ENCODE data around the gene CT55.
"Not testable (repeated sequence)": the region's sequence is repeated elsewhere in the genome, so short reads cannot be mapped to it uniquely, and the experiment has no call there.

Gene CT55

GRCh38 chrX:135193740-135194139 is 22.5 kb upstream of the CT55 start:
- Histone ChIP-seq H3K4me3 (ENCODE audit: low read depth, low read length) (no peak overlapping the region), H3K9me3 (ENCODE audit: severe bottlenecking) (no peaks in the 10 kb centered on the region), H3K27me3 (ENCODE audit: insufficient read depth, low read depth, severe bottlenecking) (peaks cover 67% of the 10 kb centered on the region), H3K27ac (no peak overlapping the region), H3K36me3 (no peaks in the 10 kb centered on the region)
- no peak for TF ChIP-seq CTCF (IDR thresholded peaks at IDR 0.05; ENCODE audit: low read depth, low read length)
- no peak for DNase-seq

DNA sequence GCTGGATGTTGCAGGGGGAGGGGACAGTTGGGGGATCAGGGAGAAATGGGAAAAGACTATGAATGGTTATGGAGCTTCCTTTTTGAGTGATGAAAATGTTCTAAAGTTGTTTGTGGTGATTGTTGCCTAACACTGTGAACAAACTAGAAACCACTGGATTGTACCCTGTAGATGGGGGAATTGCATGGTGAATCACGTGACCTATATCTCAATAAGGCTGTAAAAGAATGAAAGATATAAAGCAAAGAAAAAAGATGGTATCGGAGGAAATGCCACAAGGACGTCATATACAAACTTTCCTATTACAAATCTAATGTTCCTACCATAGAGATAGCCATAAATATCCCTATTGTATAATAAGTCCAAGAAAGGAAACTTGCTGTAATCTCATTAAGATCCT is 20.6 kb upstream of the CT55 start:
- Histone ChIP-seq H3K9me3 (ENCODE audit: severe bottlenecking) (no peaks in the 10 kb centered on the region), H3K36me3 (no peaks in the 10 kb centered on the region), H3K4me3 (ENCODE audit: low read depth, low read length) (no peak overlapping the region), H3K27me3 (ENCODE audit: insufficient read depth, low read depth, severe bottlenecking) (peaks cover 68% of the 10 kb centered on the region), H3K27ac (no peak overlapping the region)
- TF ChIP-seq CTCF (IDR thresholded peaks at IDR 0.05; ENCODE audit: low read depth, low read length) = no peak
- DNase-seq = no peak

DNA sequence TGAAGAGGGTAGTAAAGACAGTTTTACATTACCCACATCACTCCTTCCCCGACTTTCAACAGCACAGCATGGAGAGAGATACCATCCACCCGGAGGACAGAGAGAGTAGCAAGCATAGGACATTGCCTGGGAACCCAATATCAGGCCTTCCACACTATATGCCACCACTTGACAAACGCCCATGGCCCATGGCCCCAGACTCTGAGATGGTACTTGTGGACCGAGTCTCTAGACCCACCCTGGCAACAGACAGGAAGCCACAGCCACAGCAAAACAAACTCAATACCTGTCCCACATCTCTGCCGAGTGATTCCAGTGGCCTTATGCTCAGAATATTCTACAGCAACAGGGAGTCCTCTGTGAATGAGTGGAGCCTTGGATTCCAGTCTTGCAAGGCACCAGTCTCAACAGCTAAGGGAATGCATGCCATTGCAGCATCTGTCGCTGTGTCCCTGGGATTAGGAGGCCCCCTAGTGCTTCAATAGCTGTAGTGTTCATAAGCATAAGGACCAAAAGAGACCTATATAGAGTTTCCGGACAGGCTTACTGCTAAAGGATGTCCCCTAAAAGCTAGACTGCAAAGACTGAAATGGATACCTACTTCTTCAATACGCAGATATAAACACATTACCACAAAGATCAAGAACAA is 14.7 kb upstream of the CT55 start:
- Histone ChIP-seq H3K27ac (no peak overlapping the region), H3K9me3 (ENCODE audit: severe bottlenecking) (no peaks in the 10 kb centered on the region), H3K36me3 (no peaks in the 10 kb centered on the region), H3K27me3 (ENCODE audit: insufficient read depth, low read depth, severe bottlenecking) (peaks cover 56% of the 10 kb centered on the region), H3K4me3 (ENCODE audit: low read depth, low read length) (no peak overlapping the region)
- peak; percentile 62 for TF ChIP-seq CTCF (IDR thresholded peaks at IDR 0.05; ENCODE audit: low read depth, low read length)
- DNase-seq = peak; percentile 31

DNA sequence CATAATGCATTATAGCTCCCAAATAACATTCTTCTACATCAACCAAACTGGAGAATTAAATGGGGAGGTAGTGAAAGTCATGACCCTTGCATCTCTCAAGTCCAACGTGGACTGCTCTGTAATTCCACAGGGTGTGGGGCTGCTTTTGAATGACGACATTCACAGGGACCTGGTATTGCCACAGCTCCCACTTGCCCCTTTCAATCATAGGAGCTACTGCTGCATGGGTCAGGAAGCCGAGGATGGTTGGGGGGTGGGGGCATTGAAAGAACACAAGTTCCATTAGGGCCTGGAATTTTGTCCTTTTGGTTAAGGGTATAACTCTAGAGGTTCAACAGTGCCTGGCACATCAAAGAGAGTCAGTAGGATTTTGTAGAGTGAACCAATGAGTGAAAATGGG is 7.4 kb upstream of the CT55 start:
- no peaks in the 10 kb centered on the region for H3K9me3 ChIP-seq (ENCODE audit: severe bottlenecking)
- H3K4me3 ChIP-seq (ENCODE audit: low read depth, low read length) = no peak overlapping the region
- DNase-seq = no peak
- peaks cover 43% of the 10 kb centered on the region for H3K27me3 ChIP-seq (ENCODE audit: insufficient read depth, low read depth, severe bottlenecking)
- TF ChIP-seq CTCF (IDR thresholded peaks at IDR 0.05; ENCODE audit: low read depth, low read length) = no peak
- H3K36me3 ChIP-seq = no peaks in the 10 kb centered on the region
- no peak overlapping the region for H3K27ac ChIP-seq

- no peaks in the 10 kb centered on the region for H3K9me3 ChIP-seq (ENCODE audit: severe bottlenecking)
- no peak for DNase-seq
- H3K36me3 ChIP-seq = no peaks in the 10 kb centered on the region
- H3K4me3 ChIP-seq (ENCODE audit: low read depth, low read length) = no peak overlapping the region
- peaks cover 63% of the 10 kb centered on the region for H3K27me3 ChIP-seq (ENCODE audit: insufficient read depth, low read depth, severe bottlenecking)
- TF ChIP-seq CTCF (IDR thresholded peaks at IDR 0.05; ENCODE audit: low read depth, low read length) = no peak
- H3K27ac ChIP-seq = no peak overlapping the region
Measured at GRCh38 chrX:135170468-135170867, 730 bp downstream of the CT55 start.

GRCh38 chrX:135169534-135169933 is 1.7 kb downstream of the CT55 start:
- H3K9me3 ChIP-seq (ENCODE audit: severe bottlenecking); DNase-seq; H3K4me3 ChIP-seq (ENCODE audit: low read depth, low read length); H3K27ac ChIP-seq; H3K36me3 ChIP-seq: not testable (repeated sequence)
- H3K27me3 ChIP-seq (ENCODE audit: insufficient read depth, low read depth, severe bottlenecking) = peaks cover 64% of the 10 kb centered on the region

All from WERI-Rb-1 (cell line).